BLaER1 (cell line): ENCODE results near the gene EIF4G3.
"Not testable (repeated sequence)": the region's sequence is repeated elsewhere in the genome, so short reads cannot be mapped to it uniquely, and the experiment has no call there.

Source experiments
- H3K27ac ChIP-seq: shearing (Covaris generic); formaldehyde crosslinking; 2 replicates; pipeline ENCODE4 v1.8.1; 2022
- H3K27me3 ChIP-seq: shearing (Covaris generic); formaldehyde crosslinking; 2 replicates; pipeline ENCODE4 v1.8.1; 2022
- H3K36me3 ChIP-seq: shearing (Covaris generic); formaldehyde crosslinking; 2 replicates; pipeline ENCODE4 v1.8.1; 2022
- H3K4me1 ChIP-seq: shearing (Covaris generic); formaldehyde crosslinking; 2 replicates; pipeline ENCODE4 v1.8.1; 2022
- H3K4me2 ChIP-seq: shearing (Covaris generic); formaldehyde crosslinking; 2 replicates; pipeline ENCODE4 v1.8.1; 2022
- H3K4me3 ChIP-seq: shearing (Covaris generic); formaldehyde crosslinking; 2 replicates; pipeline ENCODE4 v1.8.1; 2022
- H3K9ac ChIP-seq: shearing (Covaris generic); formaldehyde crosslinking; 2 replicates; pipeline ENCODE4 v1.8.1; 2022
- H3K9me3 ChIP-seq: shearing (Covaris generic); formaldehyde crosslinking; 2 replicates; pipeline ENCODE4 v1.8.1; 2022
- H4K20me1 ChIP-seq: shearing (Covaris generic); formaldehyde crosslinking; 2 replicates; pipeline ENCODE4 v1.8.1; 2022
- Cebpa-rat ChIP-seq: shearing (Covaris generic); IDR thresholded peaks from 2 replicates; pipeline ENCODE4 v1.8.1; 2022

The EIF4G3 gene

GRCh38 chr1:20811916-20812315 lies 364.8 kb downstream of the EIF4G3 start:
- no peak for TF ChIP-seq Cebpa-rat
- no peaks in the 10 kb centered on the region for H3K27me3 ChIP-seq
- H3K4me1 ChIP-seq: no peaks in the 10 kb centered on the region
- H3K9me3 ChIP-seq: no peaks in the 10 kb centered on the region
- no peak overlapping the region for H3K4me3 ChIP-seq
- no peak overlapping the region for H3K9ac ChIP-seq
- no peak overlapping the region for H3K27ac ChIP-seq
- peaks cover 44% of the 10 kb centered on the region for H3K36me3 ChIP-seq
- no peak overlapping the region for H3K4me2 ChIP-seq
- no peaks in the 10 kb centered on the region for H4K20me1 ChIP-seq

DNA sequence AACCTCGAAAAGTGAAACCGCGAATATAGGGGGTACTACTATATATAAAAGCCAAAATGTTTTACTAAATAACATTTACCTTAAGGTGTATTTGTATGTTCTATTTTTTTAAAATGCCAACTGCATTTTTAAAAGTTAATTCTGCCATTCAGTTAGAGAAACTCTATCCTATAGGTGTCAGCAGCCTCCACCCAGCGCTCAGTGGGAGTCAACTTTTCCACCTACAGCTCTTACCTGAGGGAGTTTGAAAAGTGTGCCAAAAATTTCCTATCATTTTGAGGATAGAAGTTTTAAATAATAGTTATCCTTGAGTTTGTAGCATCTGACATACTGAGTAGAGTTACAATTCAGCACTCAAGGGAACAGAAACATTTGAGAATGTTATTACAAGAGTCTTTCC lies 383.5 kb downstream of the EIF4G3 start:
- 0 out of 2 replicates have a peak, but pooled peaks cover 4% of the 10 kb centered on the region for H3K36me3 ChIP-seq
- no peak overlapping the region for H3K9ac ChIP-seq
- H4K20me1 ChIP-seq: no peaks in the 10 kb centered on the region
- no peaks in the 10 kb centered on the region for H3K27me3 ChIP-seq
- no peak overlapping the region for H3K27ac ChIP-seq
- TF ChIP-seq Cebpa-rat: no peak
- peaks cover 5% of the 10 kb centered on the region for H3K4me1 ChIP-seq
- no peak overlapping the region for H3K4me2 ChIP-seq
- H3K9me3 ChIP-seq: no peaks in the 10 kb centered on the region
- no peak overlapping the region for H3K4me3 ChIP-seq

GRCh38 chr1:20792196-20792595 lies 384.5 kb downstream of the EIF4G3 start:
- H3K9ac ChIP-seq: no peak overlapping the region
- no peak for TF ChIP-seq Cebpa-rat
- H4K20me1 ChIP-seq: no peaks in the 10 kb centered on the region
- 0 out of 2 replicates have a peak, but pooled peaks cover under 1% of the 10 kb centered on the region for H3K36me3 ChIP-seq
- no peak overlapping the region for H3K4me2 ChIP-seq
- H3K4me3 ChIP-seq: no peak overlapping the region
- H3K9me3 ChIP-seq: no peaks in the 10 kb centered on the region
- peaks cover 11% of the 10 kb centered on the region for H3K4me1 ChIP-seq
- no peaks in the 10 kb centered on the region for H3K27me3 ChIP-seq
- H3K27ac ChIP-seq: no peak overlapping the region

DNA sequence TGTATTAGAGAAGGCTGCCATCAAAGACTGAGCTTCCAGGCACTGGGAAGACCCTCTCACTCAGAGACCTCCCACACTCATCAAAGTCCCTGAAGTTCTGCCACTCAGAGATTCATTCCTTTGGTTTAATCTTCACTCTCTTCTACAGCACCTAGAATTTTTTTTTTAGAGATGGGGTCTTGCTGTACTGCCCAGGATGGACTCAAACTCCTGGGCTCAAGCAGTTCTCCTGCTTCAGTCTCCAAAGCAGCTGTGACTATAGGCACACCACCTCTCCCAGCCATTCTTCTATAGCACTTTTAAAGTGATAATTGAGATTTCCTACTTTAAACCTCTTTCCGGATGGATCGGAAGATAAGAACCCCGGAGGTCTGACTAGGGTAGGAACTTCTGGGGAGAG lies 385.9 kb downstream of the EIF4G3 start:
- H3K4me2 ChIP-seq: no peak overlapping the region
- no peaks in the 10 kb centered on the region for H3K9me3 ChIP-seq
- no peaks in the 10 kb centered on the region for H3K27me3 ChIP-seq
- peaks cover 11% of the 10 kb centered on the region for H3K4me1 ChIP-seq
- H3K36me3 ChIP-seq: no peaks in the 10 kb centered on the region
- peaks cover 7% of the 10 kb centered on the region for H4K20me1 ChIP-seq
- TF ChIP-seq Cebpa-rat: no peak
- no peak overlapping the region for H3K27ac ChIP-seq
- no peak overlapping the region for H3K9ac ChIP-seq
- H3K4me3 ChIP-seq: no peak overlapping the region

DNA sequence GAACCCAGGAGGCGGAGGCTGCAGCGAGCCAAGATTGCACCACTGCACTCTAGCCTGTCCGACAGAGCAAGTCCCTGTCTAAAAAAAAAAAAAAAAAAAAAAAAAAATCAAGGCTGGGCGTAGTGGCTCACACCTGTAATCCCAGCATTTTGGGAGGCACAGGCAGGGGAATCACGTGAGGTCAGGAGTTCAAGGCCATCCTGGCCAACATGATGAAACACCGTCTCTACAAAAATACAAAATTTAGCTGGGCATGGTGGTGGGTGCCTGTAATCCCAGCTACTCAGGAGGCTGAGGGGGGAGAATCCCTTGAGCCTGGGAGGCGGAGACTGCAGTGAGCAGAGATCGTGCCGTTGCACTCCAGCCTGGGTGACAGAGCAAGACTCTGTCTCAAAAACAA lies 387.1 kb downstream of the EIF4G3 start:
- not testable (repeated sequence) for H3K4me3 ChIP-seq, H3K4me2 ChIP-seq, H3K27ac ChIP-seq, H3K36me3 ChIP-seq, H3K27me3 ChIP-seq, H3K9me3 ChIP-seq, H3K9ac ChIP-seq
- Histone ChIP-seq H4K20me1 (peaks cover 19% of the 10 kb centered on the region), H3K4me1 (peaks cover 18% of the 10 kb centered on the region)

- Histone ChIP-seq H4K20me1 (peaks cover 34% of the 10 kb centered on the region), H3K9me3 (no peaks in the 10 kb centered on the region), H3K4me1 (peaks cover 33% of the 10 kb centered on the region), H3K36me3 (peaks cover 3% of the 10 kb centered on the region; the same call in 1 of the 2 replicates), H3K27me3 (no peaks in the 10 kb centered on the region), H3K4me3 (peak overlapping the region; percentile 89), H3K4me2 (peak overlapping the region; percentile 88), H3K9ac (peak overlapping the region; percentile 97), H3K27ac (peak overlapping the region; percentile 96)
- TF ChIP-seq Cebpa-rat: no peak
These were observed 388.6 kb downstream of the EIF4G3 start for GRCh38 chr1:20787840-20788795.

GRCh38 chr1:20787029-20787839 lies 389.5 kb downstream of the EIF4G3 start, which contains the start of gene HP1BP3:
Gene HP1BP3 (minus strand): TSS chr1:20787307. CDS start chr1:20780440, 6,867 bp downstream.
- TF ChIP-seq Cebpa-rat: no peak
- Histone ChIP-seq H3K9ac (peak within 1 kb of the TSS; percentile 97), H3K4me1 (peaks cover 35% of the 10 kb centered on the region), H3K27me3 (no peaks in the 10 kb centered on the region), H4K20me1 (peaks cover 43% of the 10 kb centered on the region), H3K4me2 (peak within 1 kb of the TSS; percentile 92), H3K4me3 (peak within 1 kb of the TSS; percentile 89), H3K36me3 (peaks cover 8% of the 10 kb centered on the region; the same call in 1 of the 2 replicates), H3K27ac (peak within 1 kb of the TSS; percentile 96), H3K9me3 (no peaks in the 10 kb centered on the region)

DNA sequence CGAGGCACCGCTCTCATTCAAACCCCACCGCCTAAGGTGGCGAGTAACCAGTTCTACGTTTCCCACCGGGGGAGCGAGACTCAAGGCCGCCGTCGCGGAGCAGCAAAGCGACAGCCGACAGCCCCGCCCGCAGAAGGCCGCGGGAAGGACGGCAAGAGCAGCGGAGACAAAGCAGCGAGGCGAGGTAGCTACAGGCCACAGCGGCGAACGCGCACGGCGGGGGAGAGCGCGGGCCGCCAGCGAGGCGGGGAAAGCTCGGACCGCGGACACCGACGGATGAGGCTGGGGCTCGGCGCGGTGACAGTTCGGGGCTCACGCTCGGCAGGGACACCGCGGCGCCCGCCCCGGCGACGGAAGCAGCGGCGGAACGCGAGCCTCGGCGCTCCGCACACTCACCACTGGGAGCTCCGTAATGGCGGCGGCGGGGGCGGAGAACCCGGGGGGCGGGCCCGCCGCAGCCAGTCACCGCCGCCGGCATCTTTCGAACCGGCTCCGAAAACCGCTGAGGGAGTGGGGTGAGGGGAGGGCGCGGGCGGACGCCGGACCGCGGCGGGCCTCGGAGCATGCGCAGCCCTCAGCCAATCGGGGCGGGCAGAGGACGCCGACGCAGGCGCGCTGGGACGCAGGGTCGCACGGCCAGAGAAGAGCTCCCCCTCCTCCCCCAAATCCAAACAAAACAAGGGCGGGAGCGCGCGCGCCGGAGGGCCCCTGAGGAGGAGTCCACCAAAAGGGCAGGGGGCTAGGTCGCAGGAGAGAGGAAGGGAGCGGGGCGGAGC lies 390.3 kb downstream of the EIF4G3 start:
- H3K27ac ChIP-seq: peak overlapping the region; percentile 96
- peaks cover 36% of the 10 kb centered on the region for H3K4me1 ChIP-seq
- H3K9me3 ChIP-seq: no peaks in the 10 kb centered on the region
- H3K4me3 ChIP-seq: peak overlapping the region; percentile 89
- peak overlapping the region; percentile 92 for H3K4me2 ChIP-seq
- H3K27me3 ChIP-seq: no peaks in the 10 kb centered on the region
- TF ChIP-seq Cebpa-rat: no peak
- H3K9ac ChIP-seq: peak overlapping the region; percentile 97
- peaks cover 16% of the 10 kb centered on the region; the same call in 1 of the 2 replicates for H3K36me3 ChIP-seq
- H4K20me1 ChIP-seq: peaks cover 51% of the 10 kb centered on the region

- Histone ChIP-seq H3K9ac (peak overlapping the region; percentile 97), H3K27ac (peak overlapping the region; percentile 96), H3K4me2 (peak overlapping the region; percentile 92), H3K36me3 (peaks cover 21% of the 10 kb centered on the region; the same call in 1 of the 2 replicates), H4K20me1 (peaks cover 56% of the 10 kb centered on the region), H3K4me1 (peaks cover 41% of the 10 kb centered on the region), H3K27me3 (no peaks in the 10 kb centered on the region), H3K4me3 (peak overlapping the region; percentile 89), H3K9me3 (no peaks in the 10 kb centered on the region)
- TF ChIP-seq Cebpa-rat: no peak
These were observed 390.8 kb downstream of the EIF4G3 start for GRCh38 chr1:20785907-20786252.
